ENCODE measurements around the gene ANKIB1. TPM values are rescaled to one million over a fixed set of nuclear protein-coding genes. Genes with fewer than 3 reads are reported as not detected.

The ANKIB1 gene
- total and polyA plus RNA-seq, 9 of the 15 experiments (the other 6 are each of a cell fraction or from before 2014, with no cell fraction given) = 5.9 to 25.2 (median 16.1) TPM

DNA sequence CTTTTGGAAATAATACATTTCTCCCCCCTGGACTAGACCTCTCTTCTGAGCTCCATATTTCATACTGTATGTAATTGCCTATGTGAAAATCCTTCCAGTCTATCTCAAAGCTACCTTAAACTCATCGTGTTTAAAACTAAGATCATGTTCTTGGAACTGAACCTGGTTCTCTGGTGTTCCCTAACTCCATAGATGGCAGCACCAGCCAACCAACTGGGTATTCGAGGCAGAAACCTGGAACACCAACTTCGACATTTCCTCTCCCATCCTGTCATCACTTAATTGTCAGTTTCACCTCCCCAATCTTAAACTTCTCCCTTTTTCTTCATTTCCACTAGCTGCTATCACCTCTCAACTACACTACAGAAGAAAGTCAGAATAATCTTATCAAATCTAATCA, 87.0 kb downstream of the ANKIB1 start:
- H3K79me2 ChIP-seq (ENCODE audit: control insufficient read depth, insufficient read depth, low read length) = no peaks in the 10 kb centered on the region
- no peaks in the 10 kb centered on the region; the same call in 2 of the 3 replicates for H3K36me3 ChIP-seq (ENCODE audit: control insufficient read depth, insufficient read depth, low read length)
- no peak for TF ChIP-seq JUND (IDR thresholded peaks at IDR 0.05; ENCODE audit: borderline replicate concordance, low read depth, low read length)
- no peak for TF ChIP-seq JUND (tag; IDR thresholded peaks at IDR 0.05; ENCODE audit: borderline replicate concordance, low read depth, low read length)
- TF ChIP-seq SAP30 (IDR thresholded peaks at IDR 0.05; ENCODE audit: borderline replicate concordance, insufficient read depth, low read depth, low read length, poor library complexity, severe bottlenecking) = no peak
- no peak for TF ChIP-seq DNMT1 (IDR thresholded peaks at IDR 0.05)
- TF ChIP-seq ZNF253 (CRISPR knock-in tag; conservative IDR thresholded peaks at IDR 0.05) = no peak
- TF ChIP-seq NCOA4 (IDR thresholded peaks at IDR 0.05; ENCODE audit: partially characterized antibody) = no peak
- TF ChIP-seq HMG20A (CRISPR knock-in tag; conservative IDR thresholded peaks at IDR 0.05) = no peak
- TF ChIP-seq, protein P1, sequence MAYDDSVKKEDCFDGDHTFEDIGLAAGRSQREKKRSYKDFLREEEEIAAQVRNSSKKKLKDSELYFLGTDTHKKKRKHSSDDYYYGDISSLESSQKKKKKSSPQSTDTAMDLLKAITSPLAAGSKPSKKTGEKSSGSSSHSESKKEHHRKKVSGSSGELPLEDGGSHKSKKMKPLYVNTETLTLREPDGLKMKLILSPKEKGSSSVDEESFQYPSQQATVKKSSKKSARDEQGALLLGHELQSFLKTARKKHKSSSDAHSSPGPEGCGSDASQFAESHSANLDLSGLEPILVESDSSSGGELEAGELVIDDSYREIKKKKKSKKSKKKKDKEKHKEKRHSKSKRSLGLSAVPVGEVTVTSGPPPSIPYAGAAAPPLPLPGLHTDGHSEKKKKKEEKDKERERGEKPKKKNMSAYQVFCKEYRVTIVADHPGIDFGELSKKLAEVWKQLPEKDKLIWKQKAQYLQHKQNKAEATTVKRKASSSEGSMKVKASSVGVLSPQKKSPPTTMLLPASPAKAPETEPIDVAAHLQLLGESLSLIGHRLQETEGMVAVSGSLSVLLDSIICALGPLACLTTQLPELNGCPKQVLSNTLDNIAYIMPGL (CRISPR knock-in tag; IDR thresholded peaks at IDR 0.05) = no peak
- TF ChIP-seq CAMTA2 (CRISPR knock-in tag; conservative IDR thresholded peaks at IDR 0.05) = no peak
- TF ChIP-seq, protein P2, sequence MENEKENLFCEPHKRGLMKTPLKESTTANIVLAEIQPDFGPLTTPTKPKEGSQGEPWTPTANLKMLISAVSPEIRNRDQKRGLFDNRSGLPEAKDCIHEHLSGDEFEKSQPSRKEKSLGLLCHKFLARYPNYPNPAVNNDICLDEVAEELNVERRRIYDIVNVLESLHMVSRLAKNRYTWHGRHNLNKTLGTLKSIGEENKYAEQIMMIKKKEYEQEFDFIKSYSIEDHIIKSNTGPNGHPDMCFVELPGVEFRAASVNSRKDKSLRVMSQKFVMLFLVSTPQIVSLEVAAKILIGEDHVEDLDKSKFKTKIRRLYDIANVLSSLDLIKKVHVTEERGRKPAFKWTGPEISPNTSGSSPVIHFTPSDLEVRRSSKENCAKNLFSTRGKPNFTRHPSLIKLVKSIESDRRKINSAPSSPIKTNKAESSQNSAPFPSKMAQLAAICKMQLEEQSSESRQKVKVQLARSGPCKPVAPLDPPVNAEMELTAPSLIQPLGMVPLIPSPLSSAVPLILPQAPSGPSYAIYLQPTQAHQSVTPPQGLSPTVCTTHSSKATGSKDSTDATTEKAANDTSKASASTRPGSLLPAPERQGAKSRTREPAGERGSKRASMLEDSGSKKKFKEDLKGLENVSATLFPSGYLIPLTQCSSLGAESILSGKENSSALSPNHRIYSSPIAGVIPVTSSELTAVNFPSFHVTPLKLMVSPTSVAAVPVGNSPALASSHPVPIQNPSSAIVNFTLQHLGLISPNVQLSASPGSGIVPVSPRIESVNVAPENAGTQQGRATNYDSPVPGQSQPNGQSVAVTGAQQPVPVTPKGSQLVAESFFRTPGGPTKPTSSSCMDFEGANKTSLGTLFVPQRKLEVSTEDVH (IDR thresholded peaks at IDR 0.05; ENCODE audit: low read depth, partially characterized antibody) = no peak
- TF ChIP-seq, protein P3, sequence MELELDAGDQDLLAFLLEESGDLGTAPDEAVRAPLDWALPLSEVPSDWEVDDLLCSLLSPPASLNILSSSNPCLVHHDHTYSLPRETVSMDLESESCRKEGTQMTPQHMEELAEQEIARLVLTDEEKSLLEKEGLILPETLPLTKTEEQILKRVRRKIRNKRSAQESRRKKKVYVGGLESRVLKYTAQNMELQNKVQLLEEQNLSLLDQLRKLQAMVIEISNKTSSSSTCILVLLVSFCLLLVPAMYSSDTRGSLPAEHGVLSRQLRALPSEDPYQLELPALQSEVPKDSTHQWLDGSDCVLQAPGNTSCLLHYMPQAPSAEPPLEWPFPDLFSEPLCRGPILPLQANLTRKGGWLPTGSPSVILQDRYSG (tag; conservative IDR thresholded peaks at IDR 0.05; ENCODE audit: low read depth) = no peak
- TF ChIP-seq PYGO2 (tag; IDR thresholded peaks at IDR 0.05) = no peak
- TF ChIP-seq MTA1 (IDR thresholded peaks at IDR 0.05; ENCODE audit: borderline replicate concordance) = no peak
- no peak for TF ChIP-seq ATF7 (IDR thresholded peaks at IDR 0.05)
- no peak for TF ChIP-seq SMAD4 (CRISPR knock-in tag; conservative IDR thresholded peaks at IDR 0.05)
- no peak for TF ChIP-seq GTF2F1 (IDR thresholded peaks at IDR 0.05; ENCODE audit: low read depth, low read length)
- no peak for TF ChIP-seq MCM3 (IDR thresholded peaks at IDR 0.05)
- TF ChIP-seq CBX5 (IDR thresholded peaks at IDR 0.05; ENCODE audit: borderline replicate concordance, low read depth) = no peak
- POLR2A ChIA-PET = no interaction called here
- in situ Hi-C loops (cut with MboI) (no loop called here), intact Hi-C loops (cut with micrococcal nuclease) (no loop called here)
- DNase-seq (ENCODE audit: extremely low read depth in 1 of 4, low spot score in 3 of 4) (no peak), FAIRE-seq (no peak), ATAC-seq (no peak)
- CTCF ChIA-PET (ENCODE audit: low intra/inter-chr PET ratio) = no interaction called here
- no peaks in the 10 kb centered on the region for H3K27me3 ChIP-seq (ENCODE audit: control insufficient read depth in 2 of 2, insufficient read depth in 2 of 2, low read length in 2 of 2)
- H2AFZ ChIP-seq (ENCODE audit: low read depth, low read length) = no peak overlapping the region
- no peaks in the 10 kb centered on the region for H3K9me3 ChIP-seq (replicated peaks; ENCODE audit: control insufficient read depth, insufficient read depth, low read depth, low read length)
- H4K20me1 ChIP-seq (replicated peaks; ENCODE audit: control insufficient read depth, insufficient read depth, low read length) = no peaks in the 10 kb centered on the region
- H3K4me3 ChIP-seq = no peak overlapping the region
- no TSS peak for BruUV-seq (replicated peaks)
- H3K9me1 ChIP-seq (ENCODE audit: control insufficient read depth, insufficient read depth, low read length) = no peaks in the 10 kb centered on the region
- H3K9ac ChIP-seq (ENCODE audit: insufficient read depth in 1 of 2, low read depth in 2 of 2, low read length in 2 of 2) = no peak overlapping the region
- no peak overlapping the region for H3K27ac ChIP-seq (ENCODE audit: extremely low read depth, low read depth, low read length)
- WGBS (ENCODE audit: insufficient coverage, low coverage, missing lambda C conversion rate) = 81% methylated on average over 3 of the region's 3 CpGs
- no peak overlapping the region for H3K4me2 ChIP-seq (ENCODE audit: insufficient read depth, low read length)
- H3K4me1 ChIP-seq (replicated peaks in 1 of 2; ENCODE audit: control insufficient read depth in 2 of 2, insufficient read depth in 2 of 2, low read length in 2 of 2) = no peaks in the 10 kb centered on the region

All from K562 (cell line).